Karpas-422 (cell line): ENCODE measurements around the gene METTL22. TPM values are rescaled to one million over a fixed set of nuclear protein-coding genes. Genes with fewer than 3 reads are reported as not detected.

ENCODE experiments used
- DNase-seq: peaks from one replicate; pipeline ENCODE4 v3.0.0-alpha.2; 2015
- H2AFZ ChIP-seq: fragments of 200-600 bp; sonication (generic); 2 replicates; pipeline ENCODE4 v1.6.1; 2014; ENCODE audit warnings: antibody characterized with exemption, low read length, mixed read lengths
- H3K27ac ChIP-seq: fragments of 200-600 bp; sonication (generic); 2 replicates; pipeline ENCODE4 v1.5.1; 2014; ENCODE audit warnings: mild to moderate bottlenecking, low read length, moderate library complexity
- H3K27me3 ChIP-seq: fragments of 200-600 bp; sonication (generic); 2 replicates; pipeline ENCODE4 v1.6.1; 2014; ENCODE audit warnings: low read length, mixed read lengths
- H3K36me3 ChIP-seq: fragments of 200-600 bp; sonication (generic); 2 replicates; pipeline ENCODE4 v1.6.1; 2014; ENCODE audit warnings: low read length, mixed read lengths; ENCODE audit not compliant: insufficient read depth
- H3K4me1 ChIP-seq: fragments of 200-600 bp; sonication (generic); 2 replicates; pipeline ENCODE4 v1.6.1; 2014; ENCODE audit warnings: mild to moderate bottlenecking, low read length, mixed read lengths
- H3K4me2 ChIP-seq: fragments of 200-600 bp; sonication (generic); 2 replicates; pipeline ENCODE4 v1.6.1; 2014; ENCODE audit warnings: low read length, low read depth, mild to moderate bottlenecking; ENCODE audit not compliant: poor library complexity, severe bottlenecking
- H3K4me3 ChIP-seq: fragments of 200-600 bp; sonication (generic); 2 replicates; pipeline ENCODE4 v1.5.1; 2014; ENCODE audit warnings: mild to moderate bottlenecking, antibody characterized with exemption, low read length, mixed read lengths
- H3K79me2 ChIP-seq: fragments of 200-600 bp; sonication (generic); 2 replicates; pipeline ENCODE4 v1.6.1; 2014; ENCODE audit warnings: mild to moderate bottlenecking, low read length, mixed read lengths
- H3K9ac ChIP-seq: fragments of 200-600 bp; sonication (generic); 2 replicates; pipeline ENCODE4 v1.6.0; 2014; ENCODE audit warnings: low read length
- H3K9me2 ChIP-seq: fragments of 200-600 bp; sonication (generic), shearing (Covaris generic); replicated peaks from 2 replicates; pipeline ENCODE4 v1.6.0; 2014; ENCODE audit warnings: mild to moderate bottlenecking, low read length, moderate library complexity; ENCODE audit not compliant: insufficient read depth
- H3K9me3 ChIP-seq: fragments of 300-700, 200-600 bp; sonication (generic); 2 replicates; pipeline ENCODE4 v1.6.1; 2014; ENCODE audit warnings: low read length, mixed read lengths
- H4K20me1 ChIP-seq: fragments of 200-600 bp; sonication (generic); 2 replicates; pipeline ENCODE4 v1.6.1; 2014; ENCODE audit warnings: mild to moderate bottlenecking, antibody characterized with exemption, low read length, low read depth; ENCODE audit not compliant: insufficient read depth
- small RNA-seq: library from RNA; depleted of rRNA; stranded (forward); fragments of <200 nt; gene quantifications from one replicate; pipeline ENCODE3, GENCODE V24; 2014
- total RNA-seq: library from RNA; depleted of rRNA; stranded (reverse); fragments of >200 nt; shearing (Covaris generic); gene quantifications from 2 replicates; pipeline ENCODE4 v1.2.3, GENCODE V29; 2014; ENCODE audit warnings: low replicate concordance; rRNA removed

The METTL22 gene
- total RNA-seq, 1 experiment from 2014 or later, result 48.9 TPM

- Histone ChIP-seq H4K20me1 (no peaks in the 10 kb centered on the region), H3K36me3 (no peaks in the 10 kb centered on the region), H3K27me3 (no peaks in the 10 kb centered on the region), H3K4me1 (no peaks in the 10 kb centered on the region), H3K4me2 (no peak overlapping the region), H3K9me2 (no peaks in the 10 kb centered on the region), H3K9ac (no peak overlapping the region), H3K9me3 (no peaks in the 10 kb centered on the region), H3K27ac (no peak overlapping the region), H2AFZ (no peak overlapping the region), H3K79me2 (no peaks in the 10 kb centered on the region), H3K4me3 (no peak overlapping the region)
- no peak for DNase-seq
Measured at GRCh38 chr16:8691728-8692127, 70.2 kb downstream of the METTL22 start.

- no peak overlapping the region for H3K9ac ChIP-seq
- H3K36me3 ChIP-seq, result no peaks in the 10 kb centered on the region
- no peaks in the 10 kb centered on the region for H3K27me3 ChIP-seq
- H3K79me2 ChIP-seq, result no peaks in the 10 kb centered on the region
- no peak overlapping the region for H3K4me3 ChIP-seq
- no peaks in the 10 kb centered on the region for H4K20me1 ChIP-seq
- H3K4me2 ChIP-seq, result no peak overlapping the region
- DNase-seq, result no peak
- no peaks in the 10 kb centered on the region for H3K9me3 ChIP-seq
- no peak overlapping the region for H2AFZ ChIP-seq
- H3K27ac ChIP-seq, result no peak overlapping the region
- H3K9me2 ChIP-seq, result no peaks in the 10 kb centered on the region
- no peaks in the 10 kb centered on the region for H3K4me1 ChIP-seq
Measured at GRCh38 chr16:8694795-8695728, 73.6 kb downstream of the METTL22 start.

GRCh38 chr16:8696880-8697279, 75.4 kb downstream of the METTL22 start:
- no peaks in the 10 kb centered on the region for H4K20me1 ChIP-seq
- no peak overlapping the region for H2AFZ ChIP-seq
- no peaks in the 10 kb centered on the region for H3K4me1 ChIP-seq
- H3K79me2 ChIP-seq, result no peaks in the 10 kb centered on the region
- no peak overlapping the region for H3K27ac ChIP-seq
- H3K4me2 ChIP-seq, result no peak overlapping the region
- H3K4me3 ChIP-seq, result no peak overlapping the region
- H3K9ac ChIP-seq, result no peak overlapping the region
- H3K9me2 ChIP-seq, result no peaks in the 10 kb centered on the region
- no peaks in the 10 kb centered on the region for H3K9me3 ChIP-seq
- H3K27me3 ChIP-seq, result no peaks in the 10 kb centered on the region
- no peaks in the 10 kb centered on the region for H3K36me3 ChIP-seq
- DNase-seq, result no peak

GRCh38 chr16:8697965-8698364, 76.5 kb downstream of the METTL22 start:
- Histone ChIP-seq H4K20me1 (no peaks in the 10 kb centered on the region), H3K9me3 (no peaks in the 10 kb centered on the region), H3K4me2 (no peak overlapping the region), H3K79me2 (no peaks in the 10 kb centered on the region), H3K27ac (no peak overlapping the region), H3K4me3 (no peak overlapping the region), H2AFZ (no peak overlapping the region), H3K36me3 (no peaks in the 10 kb centered on the region), H3K9ac (no peak overlapping the region), H3K27me3 (no peaks in the 10 kb centered on the region), H3K4me1 (no peaks in the 10 kb centered on the region), H3K9me2 (no peaks in the 10 kb centered on the region)
- no peak for DNase-seq

Small RNAs within 50 kb of the gene (small RNA-seq; reads per million reads assigned to genes)
- gene RN7SL743P, result not detected

Other genes with a start within 250 kb of the METTL22 start
- not detected in 2 replicates for gene TMEM114, start 31.2 kb upstream of the METTL22 start, total RNA-seq
- gene ABAT, start 52.9 kb downstream of the METTL22 start, total RNA-seq, result 8.2 TPM in 2 replicates
- 4.9 and 8.1 TPM in 2 replicates for gene TMEM186, start 175.9 kb downstream of the METTL22 start, total RNA-seq
- 26.5 and 27.1 TPM in 2 replicates for gene PMM2, start 176.1 kb downstream of the METTL22 start, total RNA-seq
- 48.3 and 64.4 TPM in 2 replicates for gene CARHSP1, start 247.3 kb downstream of the METTL22 start, total RNA-seq